Activated CD4-positive, alpha-beta memory T cell treated with anti-CD3 and anti-CD28 coated beads, Interleukin-2, amount 10 ng/mL, durations not matched to agents 7 days and 5 days (primary cell): ENCODE data around the gene RXFP1. TPM values are rescaled to one million over a fixed set of nuclear protein-coding genes. Genes with fewer than 3 reads are reported as not detected.

Experiments used
- CTCF ChIA-PET: fragments of 350-600 bp; sonication (Branson Sonifier 250); formaldehyde crosslinking; loops from one replicate; lab custom pipeline; 2021; ENCODE audit warnings: antibody characterized with exemption, inconsistent platforms; lab: Charles Lee
- POLR2A ChIA-PET: fragments of 350-600 bp; sonication (Branson Sonifier 250); formaldehyde crosslinking; loops from one replicate; lab custom pipeline; 2021; ENCODE audit warnings: antibody characterized with exemption; lab: Charles Lee
- DNase-seq: peaks from one replicate; pipeline ENCODE4 v3.0.0-alpha.2; 2020
- H3K27ac Mint-ChIP-seq: one replicate; pipeline ENCODE4 v1.8.0; 2021; ENCODE audit warnings: mild to moderate bottlenecking, mixed read lengths
- H3K27me3 Mint-ChIP-seq: one replicate; pipeline ENCODE4 v1.8.0; 2021; ENCODE audit warnings: mixed read lengths
- H3K36me3 Mint-ChIP-seq: one replicate; pipeline ENCODE4 v1.8.0; 2021; ENCODE audit warnings: low read depth, mixed read lengths
- H3K4me1 Mint-ChIP-seq: one replicate; pipeline ENCODE4 v1.8.0; 2021; ENCODE audit warnings: mixed read lengths
- H3K4me3 Mint-ChIP-seq: one replicate; pipeline ENCODE4 v1.8.0; 2021; ENCODE audit warnings: mild to moderate bottlenecking, mixed read lengths
- H3K9me3 Mint-ChIP-seq: one replicate; pipeline ENCODE4 v1.8.0; 2021; ENCODE audit warnings: mixed read lengths
- total RNA-seq, 2 experiments: library from RNA; stranded (reverse); gene quantifications; one replicate each; pipeline ENCODE4 v1.2.3, GENCODE V29; 2021

Gene RXFP1
- total RNA-seq, 2 experiments from 2014 or later: not detected

GRCh38 chr4:158566860-158567259 lies 45.2 kb downstream of the RXFP1 start:
- Mint-ChIP-seq H3K27ac (no peak overlapping the region), H3K4me3 (no peak overlapping the region)
- CTCF ChIA-PET: no interaction called here

GRCh38 chr4:158571736-158572135 lies 50.1 kb downstream of the RXFP1 start:
- H3K9me3 Mint-ChIP-seq: peaks cover 1% of the 10 kb centered on the region
- H3K36me3 Mint-ChIP-seq: no peaks in the 10 kb centered on the region
- CTCF ChIA-PET: no interaction called here
- DNase-seq: no peak
- peaks cover 9% of the 10 kb centered on the region for H3K27me3 Mint-ChIP-seq
- POLR2A ChIA-PET: no interaction called here
- no peaks in the 10 kb centered on the region for H3K4me1 Mint-ChIP-seq
- no peak overlapping the region for H3K27ac Mint-ChIP-seq
- no peak overlapping the region for H3K4me3 Mint-ChIP-seq

More at GRCh38 chr4:158566860-158567259, 45.2 kb downstream of the RXFP1 start:
- POLR2A ChIA-PET: no interaction called here
- DNase-seq: no peak
- Mint-ChIP-seq H3K36me3 (no peaks in the 10 kb centered on the region), H3K9me3 (peaks cover 1% of the 10 kb centered on the region), H3K27me3 (peaks cover 5% of the 10 kb centered on the region), H3K4me1 (no peaks in the 10 kb centered on the region)

- no peak for DNase-seq
- Mint-ChIP-seq H3K9me3 (peaks cover 1% of the 10 kb centered on the region), H3K27me3 (peaks cover 9% of the 10 kb centered on the region), H3K4me1 (no peaks in the 10 kb centered on the region), H3K27ac (no peak overlapping the region), H3K36me3 (no peaks in the 10 kb centered on the region), H3K4me3 (no peak overlapping the region)
- ChIA-PET CTCF (no interaction called here), POLR2A (no interaction called here)
Observed at GRCh38 chr4:158572608-158573007, 50.9 kb downstream of the RXFP1 start.

GRCh38 chr4:158578476-158578875 lies 56.8 kb downstream of the RXFP1 start:
- DNase-seq: no peak
- ChIA-PET CTCF (no interaction called here), POLR2A (no interaction called here)
- Mint-ChIP-seq H3K9me3 (no peaks in the 10 kb centered on the region), H3K27me3 (peaks cover 3% of the 10 kb centered on the region), H3K4me1 (no peaks in the 10 kb centered on the region), H3K27ac (no peak overlapping the region), H3K36me3 (no peaks in the 10 kb centered on the region), H3K4me3 (no peak overlapping the region)

GRCh38 chr4:158580064-158580463 lies 58.4 kb downstream of the RXFP1 start:
- no peak overlapping the region for H3K4me3 Mint-ChIP-seq
- CTCF ChIA-PET: no interaction called here
- DNase-seq: no peak
- POLR2A ChIA-PET: no interaction called here
- H3K27ac Mint-ChIP-seq: no peak overlapping the region
- H3K36me3 Mint-ChIP-seq: no peaks in the 10 kb centered on the region
- H3K9me3 Mint-ChIP-seq: no peaks in the 10 kb centered on the region
- no peaks in the 10 kb centered on the region for H3K4me1 Mint-ChIP-seq
- H3K27me3 Mint-ChIP-seq: peaks cover 5% of the 10 kb centered on the region

GRCh38 chr4:158581161-158581560 lies 59.5 kb downstream of the RXFP1 start:
- no peak for DNase-seq
- CTCF ChIA-PET: no interaction called here
- POLR2A ChIA-PET: no interaction called here
- no peak overlapping the region for H3K27ac Mint-ChIP-seq
- no peaks in the 10 kb centered on the region for H3K9me3 Mint-ChIP-seq
- H3K4me1 Mint-ChIP-seq: no peaks in the 10 kb centered on the region
- peaks cover 5% of the 10 kb centered on the region for H3K27me3 Mint-ChIP-seq
- no peaks in the 10 kb centered on the region for H3K36me3 Mint-ChIP-seq
- H3K4me3 Mint-ChIP-seq: no peak overlapping the region

- Mint-ChIP-seq H3K27ac (no peak overlapping the region), H3K9me3 (no peaks in the 10 kb centered on the region), H3K27me3 (peaks cover 17% of the 10 kb centered on the region)
Observed at GRCh38 chr4:158586881-158587280, 65.2 kb downstream of the RXFP1 start.

GRCh38 chr4:158588285-158588684 lies 66.6 kb downstream of the RXFP1 start:
- Mint-ChIP-seq H3K4me1 (no peaks in the 10 kb centered on the region), H3K27me3 (peaks cover 15% of the 10 kb centered on the region), H3K4me3 (no peak overlapping the region), H3K36me3 (no peaks in the 10 kb centered on the region), H3K27ac (no peak overlapping the region), H3K9me3 (no peaks in the 10 kb centered on the region)
- POLR2A ChIA-PET: no interaction called here
- DNase-seq: no peak
- CTCF ChIA-PET: no interaction called here

More at GRCh38 chr4:158586881-158587280, 65.2 kb downstream of the RXFP1 start:
- no peak for DNase-seq
- Mint-ChIP-seq H3K4me1 (no peaks in the 10 kb centered on the region), H3K36me3 (no peaks in the 10 kb centered on the region), H3K4me3 (no peak overlapping the region)
- ChIA-PET CTCF (no interaction called here), POLR2A (no interaction called here)

- Mint-ChIP-seq H3K27me3 (peaks cover 15% of the 10 kb centered on the region), H3K9me3 (no peaks in the 10 kb centered on the region), H3K36me3 (no peaks in the 10 kb centered on the region), H3K4me3 (no peak overlapping the region), H3K4me1 (no peaks in the 10 kb centered on the region), H3K27ac (no peak overlapping the region)
- ChIA-PET POLR2A (no interaction called here), CTCF (no interaction called here)
- no peak for DNase-seq
Observed at GRCh38 chr4:158588777-158589176, 67.1 kb downstream of the RXFP1 start.

GRCh38 chr4:158590306-158590705 lies 68.6 kb downstream of the RXFP1 start:
- no peak overlapping the region for H3K4me3 Mint-ChIP-seq
- no peak overlapping the region for H3K27ac Mint-ChIP-seq
- ChIA-PET CTCF (no interaction called here), POLR2A (no interaction called here)
- H3K4me1 Mint-ChIP-seq: no peaks in the 10 kb centered on the region
- no peaks in the 10 kb centered on the region for H3K9me3 Mint-ChIP-seq
- H3K27me3 Mint-ChIP-seq: peaks cover 19% of the 10 kb centered on the region
- DNase-seq: no peak
- H3K36me3 Mint-ChIP-seq: no peaks in the 10 kb centered on the region

- no peak overlapping the region for H3K27ac Mint-ChIP-seq
- peaks cover 19% of the 10 kb centered on the region for H3K27me3 Mint-ChIP-seq
- H3K4me1 Mint-ChIP-seq: no peaks in the 10 kb centered on the region
- DNase-seq: no peak
- CTCF ChIA-PET: no interaction called here
- no peak overlapping the region for H3K4me3 Mint-ChIP-seq
- no peaks in the 10 kb centered on the region for H3K9me3 Mint-ChIP-seq
- H3K36me3 Mint-ChIP-seq: no peaks in the 10 kb centered on the region
- POLR2A ChIA-PET: no interaction called here
Observed at GRCh38 chr4:158590824-158591223, 69.1 kb downstream of the RXFP1 start.

- ChIA-PET CTCF (no interaction called here), POLR2A (no interaction called here)
- no peaks in the 10 kb centered on the region for H3K9me3 Mint-ChIP-seq
- peaks cover 28% of the 10 kb centered on the region for H3K27me3 Mint-ChIP-seq
- no peaks in the 10 kb centered on the region for H3K4me1 Mint-ChIP-seq
- no peak overlapping the region for H3K4me3 Mint-ChIP-seq
- DNase-seq: no peak
- H3K27ac Mint-ChIP-seq: no peak overlapping the region
- no peaks in the 10 kb centered on the region for H3K36me3 Mint-ChIP-seq
Observed at GRCh38 chr4:158597879-158598596, 76.4 kb downstream of the RXFP1 start.

GRCh38 chr4:158599150-158599549 lies 77.5 kb downstream of the RXFP1 start:
- POLR2A ChIA-PET: no interaction called here
- DNase-seq: no peak
- Mint-ChIP-seq H3K9me3 (no peaks in the 10 kb centered on the region), H3K4me3 (no peak overlapping the region), H3K4me1 (no peaks in the 10 kb centered on the region), H3K36me3 (no peaks in the 10 kb centered on the region), H3K27me3 (peaks cover 27% of the 10 kb centered on the region), H3K27ac (no peak overlapping the region)
- CTCF ChIA-PET: no interaction called here
